NCI-H1048 (cell line): Measurements from ENCODE around the gene SLC37A1.
"Not testable (repeated sequence)": the region's sequence is repeated elsewhere in the genome, so short reads cannot be mapped to it uniquely, and the experiment has no call there.

Source experiments
- DNase-seq: peaks from one replicate; lab custom pipeline; 2025; lab: John Stamatoyannopoulos, UW

The SLC37A1 gene

DNA sequence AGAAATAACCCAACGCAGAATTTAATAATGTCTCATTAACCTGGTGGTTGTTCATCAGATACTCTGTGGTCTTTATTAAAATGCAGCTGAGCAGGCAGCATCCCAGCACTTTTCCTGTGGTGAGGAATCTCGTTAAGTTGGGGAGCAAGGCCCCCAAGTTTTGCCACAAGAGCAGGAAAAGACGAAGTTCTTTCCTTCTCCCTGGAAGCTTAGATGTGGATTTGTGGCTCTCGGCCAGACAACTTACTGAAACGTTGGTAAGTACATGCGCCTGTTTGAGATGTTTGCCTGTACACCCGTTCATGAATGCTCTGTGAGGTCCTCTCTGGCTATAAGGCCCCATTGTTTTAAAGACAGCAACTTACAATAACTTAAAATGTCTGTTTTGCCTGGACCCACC is 105.5 kb downstream of the SLC37A1 start:
- no peak for DNase-seq

DNA sequence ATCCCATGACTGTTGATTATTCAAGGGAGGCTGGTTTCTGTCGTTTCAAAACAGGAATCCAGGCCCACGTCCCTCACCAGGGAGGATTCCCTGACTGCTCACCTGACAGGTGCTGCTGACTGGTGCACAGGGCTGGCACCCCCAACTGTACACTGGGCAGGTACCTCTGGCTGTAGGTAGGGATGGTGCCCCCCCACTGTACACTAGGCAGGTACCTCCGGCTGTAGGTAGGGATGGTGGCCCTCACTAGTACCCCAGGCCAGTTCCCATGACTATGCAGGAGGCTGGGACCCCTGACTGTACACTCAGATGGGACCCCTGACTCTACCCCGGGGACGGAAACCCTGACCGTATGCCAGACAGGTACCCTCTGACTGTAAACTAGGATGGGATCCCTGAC is 106.2 kb downstream of the SLC37A1 start:
- DNase-seq: no peak

DNA sequence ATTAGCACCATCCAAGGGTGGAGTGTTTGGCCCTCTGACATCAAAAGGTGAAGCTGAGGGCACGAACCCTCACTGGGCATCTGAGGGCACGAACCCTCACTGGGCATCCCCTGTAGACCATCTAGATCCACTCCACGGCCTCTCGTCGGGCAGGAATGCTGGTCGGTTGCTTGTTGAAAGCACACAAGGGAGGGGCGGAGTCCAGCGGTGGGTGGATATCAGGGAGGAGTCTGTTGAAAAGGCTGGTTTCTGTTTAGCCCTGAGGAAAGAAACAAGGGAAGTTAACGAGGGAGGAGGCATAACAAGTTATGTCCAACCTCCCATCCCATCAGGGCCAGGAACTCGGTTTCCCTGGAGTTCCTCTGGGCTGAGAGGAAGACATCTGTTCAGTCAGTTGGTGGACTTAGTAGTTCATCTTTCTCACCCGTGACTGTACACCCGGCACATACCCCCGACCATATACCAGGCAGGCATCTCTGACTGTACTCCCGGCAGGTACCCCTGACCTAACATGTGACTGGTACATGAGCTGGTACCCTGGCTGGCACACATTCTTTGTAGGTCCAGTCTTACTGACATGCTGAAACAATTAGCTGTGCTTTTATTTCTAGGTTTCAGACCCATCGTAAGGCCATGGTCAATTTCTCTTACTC is 107.6 kb downstream of the SLC37A1 start:
- DNase-seq: no peak

DNA sequence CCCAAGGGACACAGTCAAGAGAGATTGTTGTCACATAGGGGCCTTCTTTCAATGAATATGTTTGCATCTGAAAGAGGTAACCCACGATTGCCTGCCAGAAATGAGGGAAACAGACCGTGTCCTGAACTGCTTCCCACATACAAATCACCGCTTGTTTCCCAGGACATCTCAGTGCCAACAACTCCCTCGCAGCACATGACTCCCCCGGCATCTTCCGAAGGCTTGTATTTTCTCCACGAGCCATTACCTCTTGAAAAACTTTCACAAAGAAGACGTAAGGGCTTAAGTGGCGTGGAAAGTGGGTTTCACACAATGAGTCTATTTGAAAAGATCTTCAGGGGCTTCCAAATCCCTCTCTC is 108.1 kb downstream of the SLC37A1 start:
- DNase-seq: no peak

DNA sequence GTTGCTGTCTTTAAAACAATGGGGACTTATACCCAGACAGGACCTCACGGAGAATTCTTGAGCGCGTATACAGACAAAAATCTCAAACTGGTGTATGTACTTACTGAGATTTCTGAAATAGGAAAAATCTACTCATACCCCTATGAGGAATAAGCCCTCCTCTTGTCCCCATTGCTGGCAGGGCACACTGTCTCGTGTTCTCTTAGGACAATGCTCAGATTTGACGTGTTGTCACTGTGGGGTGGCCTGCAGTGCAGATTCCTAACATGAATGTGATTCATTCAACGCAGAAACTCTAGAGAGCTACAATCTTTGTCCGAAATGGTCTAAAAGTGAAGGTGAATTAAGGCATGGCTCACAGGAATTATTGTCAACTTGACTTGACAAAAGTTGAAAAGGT is 108.6 kb downstream of the SLC37A1 start:
- DNase-seq: no peak

DNA sequence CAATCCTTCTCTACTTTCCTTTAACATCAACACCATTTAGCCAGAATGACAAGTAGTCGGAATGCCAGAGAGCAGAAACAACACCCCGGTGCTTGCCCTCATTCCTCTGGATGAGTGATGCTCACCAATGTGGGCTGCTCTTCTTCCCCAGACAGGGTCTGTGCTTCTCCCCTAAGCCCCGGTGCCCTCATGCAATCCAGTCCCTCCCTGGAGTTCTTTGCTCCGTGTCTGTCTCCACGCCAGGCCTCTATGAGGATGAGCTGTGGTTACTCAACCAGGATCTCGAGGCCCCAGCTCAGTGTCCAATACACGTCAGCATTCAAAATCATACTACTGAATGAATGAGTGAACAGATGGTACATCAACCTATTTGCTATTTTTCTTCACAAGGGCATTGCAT is 110.0 kb downstream of the SLC37A1 start:
- no peak for DNase-seq

DNA sequence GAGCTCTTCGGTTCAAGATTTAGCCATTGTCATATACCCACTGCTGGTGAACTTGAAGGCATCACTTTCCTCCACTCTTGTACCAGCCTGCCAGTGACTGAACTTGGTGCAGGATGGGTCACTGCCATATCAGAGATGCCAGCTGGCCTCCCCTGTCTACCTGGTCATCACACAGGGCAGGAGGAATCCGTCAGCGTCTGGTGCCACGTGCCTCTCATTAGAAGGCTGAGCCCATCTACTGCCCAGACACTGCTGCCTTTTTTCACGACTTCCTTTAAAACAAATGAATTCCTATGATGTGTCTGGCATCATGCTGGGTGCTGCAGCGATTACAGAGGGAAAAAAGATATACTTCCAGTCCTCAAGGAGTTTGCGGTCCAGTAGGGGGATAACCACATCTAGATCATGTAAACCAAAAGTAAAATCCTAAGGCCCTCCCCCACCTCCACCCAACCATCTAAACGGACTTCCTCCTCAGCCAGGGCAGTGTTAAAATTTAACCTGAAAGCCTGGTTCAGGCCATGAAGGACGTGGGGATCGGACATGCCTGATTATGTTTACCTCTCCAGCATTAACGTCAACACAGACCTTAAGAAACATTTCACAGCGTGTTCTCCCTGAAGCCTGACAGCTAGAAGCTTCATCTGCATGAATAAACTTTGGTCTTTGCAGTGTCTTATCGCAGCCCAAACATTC is 110.6 kb downstream of the SLC37A1 start:
- DNase-seq: no peak

DNA sequence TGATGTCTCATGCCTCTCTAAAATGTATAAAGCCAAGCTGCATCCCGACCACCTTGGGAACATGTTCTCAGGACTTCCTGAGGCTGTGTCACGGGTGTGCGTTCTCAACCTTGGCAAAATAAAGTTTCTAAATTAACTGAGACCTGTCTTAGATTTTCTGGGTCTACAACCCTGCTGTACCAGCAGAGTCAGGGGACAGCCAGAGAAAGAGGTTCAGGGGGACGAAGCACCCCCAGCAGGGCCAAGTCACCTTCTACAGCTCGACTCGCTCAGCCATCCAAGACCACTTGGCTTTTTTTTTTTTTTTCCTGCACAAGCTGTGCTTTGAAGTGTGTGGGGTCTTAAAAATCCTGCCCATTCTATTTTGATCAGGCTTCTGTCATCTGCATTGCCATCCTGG is 111.3 kb downstream of the SLC37A1 start:
- no peak for DNase-seq

DNA sequence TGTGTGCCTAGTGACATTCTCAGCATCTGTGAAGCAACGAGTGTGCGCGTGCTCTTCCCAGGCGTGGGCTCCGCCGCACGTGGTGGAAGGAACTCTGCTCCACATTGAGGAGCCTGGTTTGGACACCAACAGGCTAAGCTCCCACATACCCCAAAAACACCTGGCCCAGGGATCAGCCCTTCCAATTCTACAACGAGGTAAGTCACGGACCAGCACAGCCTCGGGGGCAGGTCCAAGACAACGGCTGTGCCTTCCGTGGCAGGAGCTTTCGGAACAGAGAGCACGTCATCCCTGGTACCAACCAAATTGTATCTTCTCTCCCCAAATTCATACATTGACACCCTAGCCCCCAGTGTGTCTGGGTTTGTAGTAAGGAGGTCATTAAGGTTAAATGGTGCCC is 112.5 kb downstream of the SLC37A1 start:
- no peak for DNase-seq

DNA sequence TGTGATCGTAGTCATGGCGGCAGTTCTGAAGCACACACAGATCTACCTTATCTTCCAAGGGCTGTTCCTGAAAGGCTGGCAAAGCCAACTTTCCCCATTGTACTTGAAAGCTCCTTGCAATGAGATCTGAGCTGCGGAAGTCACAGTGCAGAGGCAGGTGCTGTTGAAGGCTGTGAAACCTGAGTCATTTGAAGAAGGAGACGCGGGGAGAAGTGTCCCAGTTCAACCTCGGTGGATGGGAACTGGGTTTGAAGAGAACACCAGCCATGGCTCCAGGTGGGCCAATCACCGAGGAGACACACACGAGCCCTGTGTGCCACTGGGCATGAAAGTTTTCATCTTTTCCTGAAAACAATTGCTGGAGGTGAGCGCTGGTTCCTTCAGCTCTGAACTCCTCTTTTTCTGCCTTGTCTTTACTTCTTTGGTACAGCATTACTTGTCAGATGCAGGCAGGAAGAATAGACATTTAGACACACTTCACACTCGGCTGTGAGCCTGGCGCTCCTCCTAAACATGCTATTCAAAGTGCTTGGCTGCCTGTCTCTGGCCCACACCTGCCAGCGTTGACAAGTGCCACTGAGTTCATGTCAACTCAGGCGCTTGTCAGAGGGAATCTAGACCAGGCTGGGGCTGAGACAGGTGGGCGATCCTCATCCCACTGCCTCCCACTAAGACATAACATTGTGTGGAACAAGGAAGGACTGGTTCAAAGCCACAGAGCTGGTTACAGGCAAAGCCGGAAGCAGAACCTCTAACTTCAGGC is 114.1 kb downstream of the SLC37A1 start:
- DNase-seq: no peak

DNA sequence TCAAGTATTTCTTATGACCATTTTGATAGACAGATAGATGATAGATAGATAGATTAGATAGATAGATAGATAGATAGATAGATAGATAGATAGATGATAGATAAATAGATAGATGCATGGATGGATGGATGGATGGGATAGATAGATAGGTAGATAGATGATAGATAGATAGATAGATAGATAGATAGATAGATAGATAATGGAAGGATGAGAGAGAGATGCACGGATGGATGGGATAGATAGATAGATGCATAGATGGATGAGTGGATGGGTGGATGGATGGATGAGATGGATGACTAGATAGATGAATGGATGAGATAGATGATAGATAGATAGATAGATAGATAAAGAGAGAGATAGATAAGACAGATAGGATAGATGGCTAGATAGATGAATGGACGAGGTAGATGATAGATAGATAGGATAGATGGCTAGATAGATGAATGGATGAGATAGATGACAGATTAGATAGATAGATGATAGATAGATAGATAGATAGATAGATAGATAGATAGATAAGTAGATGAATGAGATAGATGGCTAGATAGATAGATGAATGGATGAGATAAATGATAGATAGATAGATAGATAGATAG is 114.9 kb downstream of the SLC37A1 start:
- DNase-seq: not testable (repeated sequence)

DNA sequence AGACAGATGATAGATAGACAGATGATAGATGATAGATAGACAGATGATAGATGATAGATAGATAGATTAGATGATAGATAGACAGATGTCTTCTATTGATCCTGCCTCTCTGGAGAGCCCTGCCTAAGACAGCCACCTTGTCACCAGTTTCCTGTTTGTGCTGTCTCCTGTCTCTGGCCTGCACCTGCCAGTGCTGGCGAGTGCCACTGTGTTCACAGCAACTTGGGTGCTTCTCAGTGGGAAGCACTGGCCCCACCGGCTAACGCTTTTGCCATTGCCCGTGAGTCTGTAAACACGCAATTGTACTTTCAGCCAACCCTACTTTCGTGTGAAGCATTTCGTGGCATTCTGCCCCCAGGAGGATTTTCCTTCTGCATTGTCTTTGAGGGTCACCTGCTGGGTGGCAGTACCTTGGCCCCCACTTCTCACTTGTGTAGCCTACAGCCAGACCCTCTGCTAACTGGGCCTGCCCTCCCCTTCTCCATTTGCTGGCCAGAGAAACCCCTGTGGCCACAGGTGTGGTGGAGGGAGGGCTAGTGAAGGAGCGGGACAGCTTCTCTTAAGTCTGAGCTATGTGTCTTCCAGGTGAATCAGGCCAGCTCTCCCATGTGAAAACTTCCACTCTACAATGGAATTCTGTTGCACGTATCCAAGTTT is 116.4 kb downstream of the SLC37A1 start:
- no peak for DNase-seq

DNA sequence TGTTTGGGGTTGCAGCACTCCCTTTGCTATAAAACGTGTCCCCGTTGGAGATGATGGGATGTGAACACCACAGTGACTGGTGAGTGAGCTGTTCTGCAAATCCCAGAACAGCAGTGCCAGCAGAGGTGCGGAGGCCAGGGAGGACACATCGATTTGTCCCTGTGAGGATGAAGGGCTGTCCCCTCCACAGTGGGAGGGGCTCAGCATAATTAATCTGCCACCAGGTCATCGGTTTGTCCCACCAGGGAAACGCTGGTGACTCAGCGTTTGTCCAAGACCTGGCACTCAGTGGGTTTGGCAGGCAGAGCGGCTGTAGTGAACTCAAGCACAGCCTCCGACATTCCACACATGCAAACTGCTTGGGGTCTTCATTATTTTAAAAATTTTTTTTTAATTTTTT is 117.0 kb downstream of the SLC37A1 start:
- DNase-seq: no peak
